ENCODE results near the gene CD8A. TPM values are rescaled to one million over a fixed set of nuclear protein-coding genes. Genes with fewer than 3 reads are reported as not detected.

The CD8A gene
- total and polyA plus RNA-seq, 8 donors: 1.2 to 24.9 (median 3.8) TPM; not detected in 2

- Histone ChIP-seq H3K4me1 (no peaks in the 10 kb centered on the region), H3K4me3 (peak overlapping the region in 1 of 4 donors; percentile 27), H3K27me3 (peaks cover 0 to 14% (median 0%) of the 10 kb centered on the region in 3 donors), H3K27ac (peak overlapping the region in 3 of 5 donors; percentile 19 to 40 (median 20)), H3K36me3 (no peaks in the 10 kb centered on the region), H3K9me3 (peaks cover 0 to 19% (median 5%) of the 10 kb centered on the region in 4 donors)
- WGBS, 5 donors: 72 to 80% (median 73%) methylated on average over 16 of the region's 16 CpGs
- peak in 1 of 2 donors; percentile 44 for DNase-seq
- intact Hi-C loops (cut with DNase I; ENCODE audit: low total_unique reads): no loop called here
- TF ChIP-seq POLR2A (IDR thresholded peaks at IDR 0.05) (no peak), CTCF (IDR thresholded peaks at IDR 0.05) (no peak), EP300 (IDR thresholded peaks at IDR 0.05) (no peak), POLR2AphosphoS5 (IDR thresholded peaks at IDR 0.05) (peak in 1 of 3 donors; percentile 9)
Observed at GRCh38 chr2:86825693-86826381, 35.1 kb upstream of the CD8A start.

GRCh38 chr2:86825036-86825692 lies 34.5 kb upstream of the CD8A start:
- Histone ChIP-seq H3K36me3 (no peaks in the 10 kb centered on the region), H3K27me3 (peaks cover 0 to 14% (median 0%) of the 10 kb centered on the region in 3 donors), H3K9me3 (peaks cover 0 to 19% (median 5%) of the 10 kb centered on the region in 4 donors), H3K27ac (peak overlapping the region in 4 of 5 donors; percentile 7 to 40 (median 20)), H3K4me1 (no peaks in the 10 kb centered on the region), H3K4me3 (peak overlapping the region in 1 of 4 donors; percentile 27)
- 83 to 92% (median 88%) methylated on average over 11 of the region's 11 CpGs for WGBS, 5 donors
- intact Hi-C loops (cut with DNase I; ENCODE audit: low total_unique reads): no loop called here
- TF ChIP-seq EP300 (IDR thresholded peaks at IDR 0.05) (no peak), CTCF (IDR thresholded peaks at IDR 0.05) (no peak), POLR2AphosphoS5 (IDR thresholded peaks at IDR 0.05) (no peak), POLR2A (IDR thresholded peaks at IDR 0.05) (no peak)
- no peak for DNase-seq

GRCh38 chr2:86822668-86823345 lies 32.1 kb upstream of the CD8A start:
- no peak overlapping the region for H3K27ac ChIP-seq
- H3K36me3 ChIP-seq: no peaks in the 10 kb centered on the region
- H3K4me3 ChIP-seq: no peak overlapping the region
- intact Hi-C loops (cut with DNase I; ENCODE audit: low total_unique reads): no loop called here
- TF ChIP-seq CTCF (IDR thresholded peaks at IDR 0.05) (no peak), EP300 (IDR thresholded peaks at IDR 0.05) (no peak), POLR2AphosphoS5 (IDR thresholded peaks at IDR 0.05) (no peak), POLR2A (IDR thresholded peaks at IDR 0.05) (no peak)
- DNase-seq: no peak
- H3K4me1 ChIP-seq: no peaks in the 10 kb centered on the region
- H3K9me3 ChIP-seq: peaks cover 0 to 19% (median 5%) of the 10 kb centered on the region in 4 donors
- 55 to 93% (median 87%) methylated on average over 3 of the region's 3 CpGs for WGBS, 5 donors
- peaks cover 0 to 14% (median 0%) of the 10 kb centered on the region in 3 donors for H3K27me3 ChIP-seq

- Histone ChIP-seq H3K4me1 (no peaks in the 10 kb centered on the region), H3K27ac (peak overlapping the region in 1 of 5 donors; percentile 33), H3K36me3 (no peaks in the 10 kb centered on the region), H3K27me3 (peaks cover 0 to 14% (median 0%) of the 10 kb centered on the region in 3 donors), H3K9me3 (peaks cover 0 to 19% (median 5%) of the 10 kb centered on the region in 4 donors), H3K4me3 (no peak overlapping the region)
- intact Hi-C loops (cut with DNase I; ENCODE audit: low total_unique reads): no loop called here
- no peak for TF ChIP-seq CTCF (IDR thresholded peaks at IDR 0.05)
- no peak for TF ChIP-seq EP300 (IDR thresholded peaks at IDR 0.05)
- TF ChIP-seq POLR2A (IDR thresholded peaks at IDR 0.05): no peak
- no peak for TF ChIP-seq POLR2AphosphoS5 (IDR thresholded peaks at IDR 0.05)
- 74 to 92% (median 90%) methylated on average over 6 of the region's 6 CpGs for WGBS, 5 donors
- no peak for DNase-seq
Observed at GRCh38 chr2:86821842-86822241, 31.1 kb upstream of the CD8A start.

All from stomach (tissue), 9 donors.